ENCODE data around the gene TRMT61B.
A peak's percentile ranks its signal among the peaks of the same experiment; 100 is the strongest.

TRMT61B gene

GRCh38 chr2:28824207-28824606, 45.9 kb downstream of the TRMT61B start:
- no peak for ATAC-seq
- TF ChIP-seq ZNF565 (CRISPR knock-in tag; conservative IDR thresholded peaks at IDR 0.05; ENCODE audit: low read depth) (no peak), OSR1 (CRISPR knock-in tag; IDR thresholded peaks at IDR 0.05) (no peak), SNAI2 (CRISPR knock-in tag; IDR thresholded peaks at IDR 0.05) (no peak)

- TF ChIP-seq ZNF70 (CRISPR knock-in tag; IDR thresholded peaks at IDR 0.05) = no peak
- no peak for TF ChIP-seq CREB5 (CRISPR knock-in tag; IDR thresholded peaks at IDR 0.05; ENCODE audit: low read depth)
- TF ChIP-seq TOX (CRISPR knock-in tag; IDR thresholded peaks at IDR 0.05; ENCODE audit: borderline replicate concordance) = no peak
- TF ChIP-seq ZC3H10 (CRISPR knock-in tag; IDR thresholded peaks at IDR 0.05) = no peak
- TF ChIP-seq ZNF565 (CRISPR knock-in tag; conservative IDR thresholded peaks at IDR 0.05; ENCODE audit: low read depth) = no peak
- no peak for TF ChIP-seq CSRNP3 (CRISPR knock-in tag; IDR thresholded peaks at IDR 0.05)
- no peak for TF ChIP-seq BACH2 (CRISPR knock-in tag; IDR thresholded peaks at IDR 0.05; ENCODE audit: borderline replicate concordance)
- no peak for TF ChIP-seq RARB (CRISPR knock-in tag; IDR thresholded peaks at IDR 0.05)
- TF ChIP-seq ZFP30 (CRISPR knock-in tag; IDR thresholded peaks at IDR 0.05) = no peak
- no peak for TF ChIP-seq ZFP3 (CRISPR knock-in tag; IDR thresholded peaks at IDR 0.05)
- TF ChIP-seq POU6F1 (CRISPR knock-in tag; IDR thresholded peaks at IDR 0.05; ENCODE audit: borderline replicate concordance, low read depth) = no peak
- no peak for TF ChIP-seq GLIS3 (CRISPR knock-in tag; IDR thresholded peaks at IDR 0.05)
- TF ChIP-seq CSDC2 (CRISPR knock-in tag; IDR thresholded peaks at IDR 0.05) = no peak
- TF ChIP-seq ZNF8 (CRISPR knock-in tag; IDR thresholded peaks at IDR 0.05) = no peak
- TF ChIP-seq ARNTL (CRISPR knock-in tag; IDR thresholded peaks at IDR 0.05; ENCODE audit: borderline replicate concordance, low read depth) = no peak
- ATAC-seq = no peak
These were observed 48.1 kb downstream of the TRMT61B start for GRCh38 chr2:28822036-28822435.

- ATAC-seq = peak; percentile 95
- 0 out of 2 replicates have a peak, but pooled peaks have one; percentile 17 for TF ChIP-seq SNAI2 (CRISPR knock-in tag; IDR thresholded peaks at IDR 0.05)
- TF ChIP-seq PATZ1 (CRISPR knock-in tag; IDR thresholded peaks at IDR 0.05; ENCODE audit: borderline replicate concordance) = no peak
- TF ChIP-seq CSDC2 (CRISPR knock-in tag; IDR thresholded peaks at IDR 0.05) = 0 out of 2 replicates have a peak, but pooled peaks have one; percentile 44
These were observed 48.7 kb downstream of the TRMT61B start for GRCh38 chr2:28821295-28821958.

- no peak for ATAC-seq
- no peak for TF ChIP-seq OSR1 (CRISPR knock-in tag; IDR thresholded peaks at IDR 0.05)
- TF ChIP-seq CSRNP3 (CRISPR knock-in tag; IDR thresholded peaks at IDR 0.05) = no peak
- no peak for TF ChIP-seq SNAI2 (CRISPR knock-in tag; IDR thresholded peaks at IDR 0.05)
- no peak for TF ChIP-seq RARB (CRISPR knock-in tag; IDR thresholded peaks at IDR 0.05)
- TF ChIP-seq CREB5 (CRISPR knock-in tag; IDR thresholded peaks at IDR 0.05; ENCODE audit: low read depth) = no peak
- no peak for TF ChIP-seq PPARA (CRISPR knock-in tag; IDR thresholded peaks at IDR 0.05; ENCODE audit: borderline replicate concordance)
- no peak for TF ChIP-seq CSDC2 (CRISPR knock-in tag; IDR thresholded peaks at IDR 0.05)
- TF ChIP-seq TOX (CRISPR knock-in tag; IDR thresholded peaks at IDR 0.05; ENCODE audit: borderline replicate concordance) = no peak
- no peak for TF ChIP-seq ZNF565 (CRISPR knock-in tag; conservative IDR thresholded peaks at IDR 0.05; ENCODE audit: low read depth)
- no peak for TF ChIP-seq ARNTL (CRISPR knock-in tag; IDR thresholded peaks at IDR 0.05; ENCODE audit: borderline replicate concordance, low read depth)
- TF ChIP-seq ZFP3 (CRISPR knock-in tag; IDR thresholded peaks at IDR 0.05) = no peak
- no peak for TF ChIP-seq ESRRG (CRISPR knock-in tag; IDR thresholded peaks at IDR 0.05)
- TF ChIP-seq ZNF70 (CRISPR knock-in tag; IDR thresholded peaks at IDR 0.05) = no peak
- TF ChIP-seq GLIS3 (CRISPR knock-in tag; IDR thresholded peaks at IDR 0.05) = no peak
- no peak for TF ChIP-seq ZNF8 (CRISPR knock-in tag; IDR thresholded peaks at IDR 0.05)
These were observed 52.1 kb downstream of the TRMT61B start for GRCh38 chr2:28818053-28818452.

Data from SK-N-SH treated with all-trans-retinoic acid at 6 μM for 48 hours (cell line).